ENCODE measurements around the gene ADARB2.
"Not testable (repeated sequence)": the region's sequence is repeated elsewhere in the genome, so short reads cannot be mapped to it uniquely, and the experiment has no call there.

The ADARB2 gene

DNA sequence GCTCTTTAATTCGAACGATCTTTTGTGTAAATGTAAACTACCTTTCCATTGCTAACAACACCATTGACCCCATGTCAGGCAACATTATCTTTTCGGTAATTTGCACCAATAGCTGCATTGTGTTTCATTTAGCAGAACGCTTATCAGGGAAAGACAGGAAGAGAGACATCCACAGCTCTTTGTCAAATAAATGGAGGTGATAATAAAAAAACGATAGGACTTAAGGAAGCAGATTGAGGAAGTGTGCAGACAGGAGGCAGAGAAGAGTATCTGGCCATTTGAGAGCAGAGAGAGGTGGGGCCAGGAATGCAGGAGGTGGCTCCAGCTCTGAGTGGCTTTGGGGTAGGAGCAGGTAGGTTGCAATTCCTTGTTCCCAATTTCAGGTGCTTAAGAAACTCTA, 37.5 kb upstream of the ADARB2 start:
- Histone ChIP-seq H3K9me3 (no peaks in the 10 kb centered on the region), H3K27me3 (no peaks in the 10 kb centered on the region), H3K36me3 (no peaks in the 10 kb centered on the region), H3K4me3 (ENCODE audit: low read depth, low read length) (no peak overlapping the region), H3K4me1 (no peaks in the 10 kb centered on the region)
- no peak for DNase-seq
- TF ChIP-seq, protein P1, sequence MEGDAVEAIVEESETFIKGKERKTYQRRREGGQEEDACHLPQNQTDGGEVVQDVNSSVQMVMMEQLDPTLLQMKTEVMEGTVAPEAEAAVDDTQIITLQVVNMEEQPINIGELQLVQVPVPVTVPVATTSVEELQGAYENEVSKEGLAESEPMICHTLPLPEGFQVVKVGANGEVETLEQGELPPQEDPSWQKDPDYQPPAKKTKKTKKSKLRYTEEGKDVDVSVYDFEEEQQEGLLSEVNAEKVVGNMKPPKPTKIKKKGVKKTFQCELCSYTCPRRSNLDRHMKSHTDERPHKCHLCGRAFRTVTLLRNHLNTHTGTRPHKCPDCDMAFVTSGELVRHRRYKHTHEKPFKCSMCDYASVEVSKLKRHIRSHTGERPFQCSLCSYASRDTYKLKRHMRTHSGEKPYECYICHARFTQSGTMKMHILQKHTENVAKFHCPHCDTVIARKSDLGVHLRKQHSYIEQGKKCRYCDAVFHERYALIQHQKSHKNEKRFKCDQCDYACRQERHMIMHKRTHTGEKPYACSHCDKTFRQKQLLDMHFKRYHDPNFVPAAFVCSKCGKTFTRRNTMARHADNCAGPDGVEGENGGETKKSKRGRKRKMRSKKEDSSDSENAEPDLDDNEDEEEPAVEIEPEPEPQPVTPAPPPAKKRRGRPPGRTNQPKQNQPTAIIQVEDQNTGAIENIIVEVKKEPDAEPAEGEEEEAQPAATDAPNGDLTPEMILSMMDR (IDR thresholded peaks at IDR 0.05; ENCODE audit: low read depth, low read length) = no peak

DNA sequence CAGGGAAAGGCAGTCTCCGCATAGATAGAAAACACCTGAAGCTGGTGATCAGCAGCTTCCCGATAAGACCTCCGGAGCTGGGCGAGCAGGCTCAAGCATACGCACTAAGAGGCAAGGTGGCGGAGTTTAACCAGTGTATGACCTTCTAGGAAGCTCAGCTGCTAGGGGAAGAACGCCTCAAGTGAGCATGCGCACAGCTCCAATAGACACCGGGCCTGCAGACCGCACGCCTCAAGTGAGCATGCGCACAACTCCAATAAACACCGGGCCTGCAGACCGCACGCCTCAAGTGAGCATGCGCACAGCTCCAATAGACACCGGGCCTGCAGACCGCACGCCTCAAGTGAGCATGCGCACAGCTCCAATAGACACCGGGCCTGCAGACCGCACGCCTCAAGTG, 35.9 kb upstream of the ADARB2 start:
- DNase-seq; H3K27me3 ChIP-seq; H3K4me3 ChIP-seq (ENCODE audit: low read depth, low read length); H3K9me3 ChIP-seq; H3K36me3 ChIP-seq; H3K4me1 ChIP-seq: not testable (repeated sequence)

DNA sequence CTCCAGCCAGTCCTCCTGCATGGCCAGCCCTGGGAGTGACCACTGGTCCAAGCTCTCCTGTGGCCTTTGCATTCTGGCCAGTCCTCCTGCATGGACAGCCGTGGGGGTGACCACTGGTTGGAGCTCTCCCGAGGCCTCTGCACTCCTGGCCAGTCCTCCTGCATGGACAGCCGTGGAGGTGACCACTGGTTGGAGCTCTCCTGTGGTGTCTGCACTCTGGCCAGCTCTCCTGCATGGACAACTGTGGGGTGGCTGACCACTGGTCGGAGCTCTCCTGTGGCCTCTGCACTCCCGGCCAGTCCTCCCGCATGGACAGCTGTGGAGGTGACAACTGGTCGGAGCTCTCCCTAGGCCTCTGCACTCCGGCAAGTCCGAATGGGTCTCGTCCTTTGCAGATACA, 28.7 kb upstream of the ADARB2 start:
- DNase-seq = no peak
- no peaks in the 10 kb centered on the region; the same call in 1 of the 2 replicates for H3K27me3 ChIP-seq
- no peaks in the 10 kb centered on the region for H3K4me1 ChIP-seq
- TF ChIP-seq, protein P1 (IDR thresholded peaks at IDR 0.05; ENCODE audit: low read depth, low read length) = no peak
- H3K4me3 ChIP-seq (ENCODE audit: low read depth, low read length) = no peak overlapping the region
- H3K36me3 ChIP-seq = no peaks in the 10 kb centered on the region
- no peaks in the 10 kb centered on the region for H3K9me3 ChIP-seq

DNA sequence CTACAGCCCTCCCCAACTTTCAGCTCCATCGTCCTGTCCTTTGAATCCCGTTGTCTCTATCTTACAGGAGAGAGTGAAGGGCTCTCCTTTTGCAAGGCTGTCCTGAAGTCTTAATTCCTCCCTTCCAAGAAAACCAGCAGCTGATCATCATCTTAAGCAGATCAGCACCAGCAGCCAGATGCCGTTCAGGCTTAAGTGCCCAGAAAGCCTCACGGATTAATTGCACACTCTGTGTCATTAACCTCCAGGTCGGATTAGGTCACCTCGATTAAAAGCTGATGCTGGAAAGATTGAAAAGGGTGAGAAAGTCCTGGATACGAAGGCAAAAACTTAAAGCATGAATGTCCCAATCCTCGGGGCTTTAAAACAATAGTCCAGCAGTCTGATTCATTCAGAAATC, 24.8 kb upstream of the ADARB2 start:
- Histone ChIP-seq H3K9me3 (no peaks in the 10 kb centered on the region), H3K36me3 (no peaks in the 10 kb centered on the region), H3K4me3 (ENCODE audit: low read depth, low read length) (no peak overlapping the region), H3K4me1 (no peaks in the 10 kb centered on the region), H3K27me3 (no peaks in the 10 kb centered on the region; the same call in 1 of the 2 replicates)
- DNase-seq = no peak
- TF ChIP-seq, protein P1 (IDR thresholded peaks at IDR 0.05; ENCODE audit: low read depth, low read length) = no peak

DNA sequence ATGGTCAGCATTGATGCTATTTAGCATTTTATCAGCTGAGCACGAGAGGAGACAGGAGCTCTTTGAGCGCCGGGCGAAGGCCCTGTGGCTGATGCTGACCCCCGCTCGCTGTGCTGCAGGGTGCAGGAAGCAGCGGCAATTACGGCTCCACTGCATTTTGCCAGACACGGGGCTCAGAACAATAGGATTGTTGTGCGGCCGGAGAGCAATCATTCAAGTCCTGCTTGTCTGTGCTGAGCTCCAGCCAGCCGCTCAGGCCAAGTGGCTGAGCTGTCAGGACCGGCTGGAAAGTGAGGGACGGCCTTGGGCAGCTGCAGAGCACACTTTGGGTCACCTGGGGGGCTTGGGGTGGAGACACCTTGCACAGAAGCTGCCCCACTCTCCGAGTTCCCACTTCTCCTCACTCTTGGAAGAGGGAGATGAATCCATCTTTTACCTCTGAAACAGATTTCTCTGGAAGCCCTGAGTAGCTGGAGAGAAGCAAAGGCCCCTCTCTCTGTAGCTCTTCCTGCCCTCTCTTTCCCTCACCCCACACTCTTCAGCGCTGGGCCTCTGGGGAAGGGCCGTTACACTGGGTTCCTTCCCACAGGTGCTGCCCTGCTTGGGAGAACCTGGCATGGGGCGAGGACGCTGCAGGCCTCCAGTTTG, 17.3 kb upstream of the ADARB2 start:
- no peaks in the 10 kb centered on the region for H3K27me3 ChIP-seq
- H3K4me1 ChIP-seq = no peaks in the 10 kb centered on the region
- no peaks in the 10 kb centered on the region; the same call in 1 of the 2 replicates for H3K9me3 ChIP-seq
- DNase-seq = no peak
- no peak overlapping the region for H3K4me3 ChIP-seq (ENCODE audit: low read depth, low read length)
- TF ChIP-seq, protein P1 (IDR thresholded peaks at IDR 0.05; ENCODE audit: low read depth, low read length) = no peak
- H3K36me3 ChIP-seq = no peaks in the 10 kb centered on the region

DNA sequence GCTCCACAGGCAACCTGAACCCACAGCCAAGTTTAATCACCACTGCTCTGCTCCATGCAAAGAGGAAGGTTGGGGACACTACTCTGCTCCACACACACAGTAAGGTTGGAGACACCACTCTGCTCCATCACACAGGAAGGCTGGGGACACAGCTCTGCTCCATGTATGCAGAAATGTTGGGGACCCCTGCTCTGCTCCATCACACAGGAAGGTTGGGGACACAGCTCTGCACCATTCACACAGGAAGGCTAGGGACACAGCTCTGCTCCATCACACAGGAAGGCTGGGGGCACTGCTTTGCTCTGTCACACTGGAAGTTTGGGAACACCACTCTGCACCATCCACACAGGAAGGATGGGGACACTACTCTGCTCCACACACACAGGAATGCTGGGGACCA, 14.8 kb upstream of the ADARB2 start:
- Histone ChIP-seq H3K4me1 (no peaks in the 10 kb centered on the region), H3K27me3 (no peaks in the 10 kb centered on the region), H3K36me3 (no peaks in the 10 kb centered on the region), H3K4me3 (ENCODE audit: low read depth, low read length) (no peak overlapping the region), H3K9me3 (no peaks in the 10 kb centered on the region; the same call in 1 of the 2 replicates)
- no peak for DNase-seq
- TF ChIP-seq, protein P1 (IDR thresholded peaks at IDR 0.05; ENCODE audit: low read depth, low read length) = no peak

Data from BE2C (cell line).